ENCODE data around the gene UQCR10. TPM values are rescaled to one million over a fixed set of nuclear protein-coding genes. Genes with fewer than 3 reads are reported as not detected.
"Not testable (repeated sequence)": the region's sequence is repeated elsewhere in the genome, so short reads cannot be mapped to it uniquely, and the experiment has no call there.

Gene UQCR10
- total RNA-seq, 3 donors from 2014 or later: 61.2 to 74.1 (median 68.3) TPM

- Histone ChIP-seq H3K36me3 (no peaks in the 10 kb centered on the region), H3K27ac (no peak overlapping the region), H3K4me1 (no peaks in the 10 kb centered on the region), H3K4me3 (no peak overlapping the region), H3K9me3 (no peaks in the 10 kb centered on the region), H3K27me3 (no peaks in the 10 kb centered on the region)
- no peak for TF ChIP-seq POLR2A (IDR thresholded peaks at IDR 0.05)
- no peak for TF ChIP-seq CTCF (IDR thresholded peaks at IDR 0.05)
- no peak for DNase-seq (ENCODE audit: low spot score in 2 of 2)
- intact Hi-C loops (cut with DNase I; ENCODE audit: low total_unique reads): no loop called here
Measured at GRCh38 chr22:29750559-29751538, 16.3 kb upstream of the UQCR10 start.

- no peak overlapping the region for H3K27ac ChIP-seq
- no peak overlapping the region for H3K4me3 ChIP-seq
- H3K9me3 ChIP-seq: no peaks in the 10 kb centered on the region
- H3K4me1 ChIP-seq: no peaks in the 10 kb centered on the region
- DNase-seq (ENCODE audit: low spot score in 2 of 2): no peak
- no peaks in the 10 kb centered on the region for H3K27me3 ChIP-seq
- TF ChIP-seq POLR2AphosphoS5 (IDR thresholded peaks at IDR 0.05) (no peak), POLR2A (IDR thresholded peaks at IDR 0.05) (no peak), CTCF (IDR thresholded peaks at IDR 0.05) (no peak)
- no peaks in the 10 kb centered on the region for H3K36me3 ChIP-seq
- intact Hi-C loops (cut with DNase I; ENCODE audit: low total_unique reads): no loop called here
Measured at GRCh38 chr22:29751669-29752068, 15.5 kb upstream of the UQCR10 start.

GRCh38 chr22:29753808-29754657 is 13.1 kb upstream of the UQCR10 start:
- no peaks in the 10 kb centered on the region for H3K9me3 ChIP-seq
- no peak for TF ChIP-seq CTCF (IDR thresholded peaks at IDR 0.05)
- no peak for TF ChIP-seq POLR2A (IDR thresholded peaks at IDR 0.05)
- TF ChIP-seq POLR2AphosphoS5 (IDR thresholded peaks at IDR 0.05): no peak
- no peaks in the 10 kb centered on the region for H3K4me1 ChIP-seq
- H3K36me3 ChIP-seq: no peaks in the 10 kb centered on the region
- no peak for DNase-seq (ENCODE audit: low spot score in 2 of 2)
- no peak overlapping the region for H3K27ac ChIP-seq
- H3K4me3 ChIP-seq: no peak overlapping the region
- intact Hi-C loops (cut with DNase I; ENCODE audit: low total_unique reads): no loop called here
- no peaks in the 10 kb centered on the region for H3K27me3 ChIP-seq

GRCh38 chr22:29754658-29755395 is 12.3 kb upstream of the UQCR10 start:
- H3K4me3 ChIP-seq; H3K27ac ChIP-seq; H3K4me1 ChIP-seq; H3K36me3 ChIP-seq; intact Hi-C loops (cut with DNase I; ENCODE audit: low total_unique reads); H3K9me3 ChIP-seq; H3K27me3 ChIP-seq; DNase-seq (ENCODE audit: low spot score in 2 of 2): not testable (repeated sequence)

- no peaks in the 10 kb centered on the region for H3K36me3 ChIP-seq
- no peak overlapping the region for H3K4me3 ChIP-seq
- no peaks in the 10 kb centered on the region for H3K9me3 ChIP-seq
- intact Hi-C loops (cut with DNase I; ENCODE audit: low total_unique reads): no loop called here
- no peaks in the 10 kb centered on the region for H3K27me3 ChIP-seq
- H3K27ac ChIP-seq: no peak overlapping the region
- TF ChIP-seq POLR2A (IDR thresholded peaks at IDR 0.05) (no peak), CTCF (IDR thresholded peaks at IDR 0.05) (no peak), POLR2AphosphoS5 (IDR thresholded peaks at IDR 0.05) (no peak)
- DNase-seq (ENCODE audit: low spot score in 2 of 2): no peak
- no peaks in the 10 kb centered on the region for H3K4me1 ChIP-seq
Measured at GRCh38 chr22:29755889-29756288, 11.3 kb upstream of the UQCR10 start.
